CD14-positive monocyte (primary cell): Measurements from ENCODE around the gene TTC33. TPM values are rescaled to one million over a fixed set of nuclear protein-coding genes. Genes with fewer than 3 reads are reported as not detected.

Experiments used
- DNase-seq, 3 donors: peaks; one replicate each; pipeline ENCODE4 v3.0.0-alpha.2; 2011 to 2022
- H2AFZ ChIP-seq: 2 replicates; pipeline ENCODE4 v1.6.0; 2012; ENCODE audit warnings: mild to moderate bottlenecking, low read depth, low read length, inconsistent platforms; ENCODE audit not compliant: insufficient read depth, poor library complexity, severe bottlenecking
- H3K27ac ChIP-seq, 2 donors: 1 replicate in 1 of 2; 2 replicates in 1 of 2; pipeline ENCODE4 v1.5.1; 2012 to 2013; ENCODE audit warnings: low read length in 2 of 2, control low read depth in 1 of 2, inconsistent platforms in 1 of 2, low read depth in 1 of 2, mild to moderate bottlenecking in 1 of 2
- H3K27me3 ChIP-seq, 2 donors: one replicate each; pipeline versions ENCODE4 v1.6.0 to v1.6.1; 2011 to 2013; ENCODE audit warnings: low read length in 2 of 2; ENCODE audit not compliant: control insufficient read depth in 2 of 2, insufficient read depth in 2 of 2
- H3K36me3 ChIP-seq, 2 donors: replicated peaks in 1 of 2; 1 replicate in 1 of 2; 2 replicates in 1 of 2; pipeline versions ENCODE4 v1.5.1 to v1.6.1; 2012 to 2013; ENCODE audit warnings: low read length in 2 of 2, control low read depth in 1 of 2, inconsistent platforms in 1 of 2, mild to moderate bottlenecking in 1 of 2; ENCODE audit not compliant: insufficient read depth in 2 of 2, control insufficient read depth in 1 of 2
- H3K4me1 ChIP-seq, 2 donors: 1 replicate in 1 of 2; 2 replicates in 1 of 2; pipeline versions ENCODE4 v1.5.1 to v1.6.1; 2012 to 2013; ENCODE audit warnings: low read length in 2 of 2, control low read depth in 1 of 2, inconsistent platforms in 1 of 2, mild to moderate bottlenecking in 1 of 2, moderate library complexity in 1 of 2; ENCODE audit not compliant: insufficient read depth in 2 of 2, control insufficient read depth in 1 of 2
- H3K4me2 ChIP-seq: replicated peaks from 2 replicates; pipeline ENCODE3; 2012; ENCODE audit warnings: low read length, moderate library complexity, mild to moderate bottlenecking; ENCODE audit not compliant: poor library complexity, severe bottlenecking; ENCODE audit errors: extremely low read depth
- H3K4me3 ChIP-seq, 3 experiments: fragments of 200-600 bp in 1 of 3; sonication (generic) in 1 of 3; replicated peaks in 1 of 3; 1 replicate in 2 of 3; 2 replicates in 1 of 3; pipeline ENCODE4 v1.5.1; 2011 to 2013; ENCODE audit warnings: low read length in 3 of 3, mild to moderate bottlenecking in 3 of 3, control low read depth in 2 of 3, low read depth in 2 of 3, inconsistent platforms in 1 of 3, moderate library complexity in 1 of 3
- H3K79me2 ChIP-seq: 2 replicates; pipeline ENCODE4 v1.6.0; 2012; ENCODE audit warnings: mild to moderate bottlenecking, control low read depth, inconsistent platforms, low read length, moderate library complexity; ENCODE audit not compliant: insufficient read depth
- H3K9ac ChIP-seq: 2 replicates; pipeline ENCODE4 v1.6.0; 2017; ENCODE audit warnings: low read length, mild to moderate bottlenecking; ENCODE audit not compliant: insufficient read depth, poor library complexity, severe bottlenecking
- H3K9me3 ChIP-seq, 2 donors: replicated peaks in 1 of 2; 1 replicate in 1 of 2; 2 replicates in 1 of 2; pipeline versions ENCODE4 v1.5.1 to v1.6.1; 2012 to 2013; ENCODE audit warnings: low read length in 2 of 2, control low read depth in 1 of 2; ENCODE audit not compliant: control insufficient read depth in 1 of 2, insufficient read depth in 1 of 2
- H4K20me1 ChIP-seq: 2 replicates; pipeline ENCODE4 v1.6.0; 2012; ENCODE audit warnings: mild to moderate bottlenecking, low read length, control low read depth, moderate library complexity; ENCODE audit not compliant: insufficient read depth
- H3K27ac Mint-ChIP-seq, 7 donors: one replicate each; pipeline ENCODE4 v1.8.0; 2020; ENCODE audit warnings: mild to moderate bottlenecking in 7 of 7, mixed read lengths in 7 of 7, moderate library complexity in 6 of 7, inconsistent platforms in 2 of 7
- H3K27me3 Mint-ChIP-seq, 3 donors: one replicate each; pipeline ENCODE4 v1.8.0; 2021 to 2022; ENCODE audit warnings: low read depth in 3 of 3, mild to moderate bottlenecking in 3 of 3, mixed read lengths in 3 of 3, moderate library complexity in 3 of 3, inconsistent platforms in 1 of 3
- H3K36me3 Mint-ChIP-seq, 2 donors: one replicate each; pipeline ENCODE4 v1.8.0; 2020; ENCODE audit warnings: mixed read lengths in 2 of 2, inconsistent platforms in 1 of 2, mild to moderate bottlenecking in 1 of 2
- H3K4me1 Mint-ChIP-seq: one replicate; pipeline ENCODE4 v1.8.0; 2020; ENCODE audit warnings: mild to moderate bottlenecking, mixed read lengths
- H3K4me3 Mint-ChIP-seq, 2 donors: one replicate each; pipeline ENCODE4 v1.8.0; 2020; ENCODE audit warnings: mild to moderate bottlenecking in 2 of 2, mixed read lengths in 2 of 2, moderate library complexity in 1 of 2
- H3K9me3 Mint-ChIP-seq, 7 donors: one replicate each; pipeline ENCODE4 v1.8.0; 2020 to 2022; ENCODE audit warnings: mixed read lengths in 7 of 7, mild to moderate bottlenecking in 6 of 7, moderate library complexity in 6 of 7, inconsistent platforms in 2 of 7
- CTCF ChIP-seq: fragments of 200-600 bp; IDR thresholded peaks from one replicate; pipeline ENCODE4 v1.8.0; 2022; ENCODE audit warnings: antibody characterized with exemption, mild to moderate bottlenecking
- WGBS: methylation state at CpG from one replicate; pipeline ENCODE4 v1.1.5; 2013; ENCODE audit warnings: missing lambda C conversion rate; ENCODE audit not compliant: insufficient coverage; 5-methylcytosine and 5-hydroxymethylcytosine counted together
- intact Hi-C, 2 donors: fragments of 100-400 bp; cut with micrococcal nuclease; formaldehyde crosslinking; loops; one replicate each; pipeline versions ENCODE4 v1.15.0 to v1.15.1; 2023
- polyA plus RNA-seq, 3 donors: library from polyadenylated mRNA; depleted of rRNA in 1 of 3; unstranded in 2 of 3; stranded (reverse) in 1 of 3; fragments of 300-500 nt in 2 of 3; fragments of >200 nt in 1 of 3; fragmentation: Illumina TruSeq in 2 of 3; gene quantifications; 1 replicate in 2 of 3; 2 replicates in 1 of 3; pipeline ENCODE4 v1.2.3, GENCODE V29; 2012 to 2021

Gene TTC33
- polyA plus RNA-seq, 3 donors: 1.5 to 11.7 (median 9.4) TPM

GRCh38 chr5:40775846-40776657 is 20.3 kb upstream of the TTC33 start:
- no peak overlapping the region for H2AFZ ChIP-seq
- peaks cover 51 to 62% of the 10 kb centered on the region in 2 donors for H3K36me3 ChIP-seq
- H3K9me3 Mint-ChIP-seq: no peaks in the 10 kb centered on the region
- H3K79me2 ChIP-seq: peaks cover 39% of the 10 kb centered on the region
- no peak overlapping the region for H3K4me3 Mint-ChIP-seq
- H4K20me1 ChIP-seq: peaks cover 49% of the 10 kb centered on the region
- no peak overlapping the region for H3K4me2 ChIP-seq
- 80% methylated on average over 5 of the region's 6 CpGs for WGBS
- H3K27ac ChIP-seq: peak overlapping the region in 1 of 2 donors; percentile 10
- DNase-seq: no peak
- H3K27ac Mint-ChIP-seq: peak overlapping the region in 5 of 7 donors; percentile 5 to 75 (median 31)
- peaks cover 22% of the 10 kb centered on the region for H3K4me1 Mint-ChIP-seq
- peaks cover 41 to 59% of the 10 kb centered on the region in 2 donors for H3K36me3 Mint-ChIP-seq
- H3K9me3 ChIP-seq: no peaks in the 10 kb centered on the region
- no peak overlapping the region for H3K9ac ChIP-seq
- no peak for TF ChIP-seq CTCF
- intact Hi-C loops: no loop called here
- peaks cover 0 to 3% (median 0%) of the 10 kb centered on the region in 3 donors for H3K27me3 Mint-ChIP-seq
- H3K4me3 ChIP-seq: no peak overlapping the region
- H3K27me3 ChIP-seq: no peaks in the 10 kb centered on the region
- H3K4me1 ChIP-seq: no peaks in the 10 kb centered on the region

- Histone ChIP-seq H3K4me2 (no peak overlapping the region), H3K4me3 (no peak overlapping the region), H3K27ac (peak overlapping the region in 1 of 2 donors; percentile 10), H4K20me1 (peaks cover 41% of the 10 kb centered on the region), H3K36me3 (peaks cover 54 to 64% of the 10 kb centered on the region in 2 donors), H3K27me3 (no peaks in the 10 kb centered on the region), H2AFZ (no peak overlapping the region), H3K9me3 (no peaks in the 10 kb centered on the region), H3K9ac (no peak overlapping the region), H3K79me2 (peaks cover 31% of the 10 kb centered on the region), H3K4me1 (no peaks in the 10 kb centered on the region)
- DNase-seq: no peak
- H3K4me3 Mint-ChIP-seq: no peak overlapping the region
- no CpG with 5 or more reads among the region's 4 CpGs for WGBS
- TF ChIP-seq CTCF: no peak
- intact Hi-C loops: no loop called here
- H3K27me3 Mint-ChIP-seq: peaks cover 0 to 1% (median 0%) of the 10 kb centered on the region in 3 donors
- H3K4me1 Mint-ChIP-seq: peaks cover 19% of the 10 kb centered on the region
- peak overlapping the region in 2 of 7 donors; percentile 5 to 47 for H3K27ac Mint-ChIP-seq
- H3K36me3 Mint-ChIP-seq: peaks cover 43 to 66% of the 10 kb centered on the region in 2 donors
- no peaks in the 10 kb centered on the region for H3K9me3 Mint-ChIP-seq
These were observed 19.5 kb upstream of the TTC33 start for GRCh38 chr5:40775085-40775845.
